HAP-1 (cell line): ENCODE measurements around the gene HIP1R.

Source experiments
- DNase-seq, 2 experiments: peaks; one replicate each; pipeline ENCODE4 v3.0.0-alpha.2; 2016 to 2020; ENCODE audit warnings: low spot score in 2 of 2
- H3K27me3 ChIP-seq: fragments of 250-450 bp; sonication (Bioruptor Pico); 2 replicates; pipeline ENCODE4 v1.5.1; 2020; ENCODE audit warnings: low read depth, mild to moderate bottlenecking, moderate library complexity
- H3K36me3 ChIP-seq: fragments of 250-450 bp; sonication (Bioruptor Pico); replicated peaks from 2 replicates; pipeline ENCODE4 v1.5.1; 2020; ENCODE audit warnings: mild to moderate bottlenecking
- H3K4me1 ChIP-seq: fragments of 250-450 bp; sonication (Bioruptor Pico); 2 replicates; pipeline ENCODE4 v1.5.1; 2020; ENCODE audit warnings: mild to moderate bottlenecking
- H3K4me3 ChIP-seq: fragments of 250-450 bp; sonication (Bioruptor Pico); 2 replicates; pipeline ENCODE4 v1.5.1; 2020; ENCODE audit warnings: mild to moderate bottlenecking, moderate library complexity
- H3K9me3 ChIP-seq: fragments of 250-450 bp; sonication (Bioruptor Pico); 2 replicates; pipeline ENCODE4 v1.5.1; 2020; ENCODE audit warnings: mild to moderate bottlenecking, moderate library complexity
- in situ Hi-C: fragments of 300-500 bp; cut with MboI; formaldehyde crosslinking; loops from 3 replicates; pipeline ENCODE4 v1.14.3; 2020; ENCODE audit warnings: low sequenced_read_pairs, inconsistent platforms, mixed read lengths

Gene HIP1R

DNA sequence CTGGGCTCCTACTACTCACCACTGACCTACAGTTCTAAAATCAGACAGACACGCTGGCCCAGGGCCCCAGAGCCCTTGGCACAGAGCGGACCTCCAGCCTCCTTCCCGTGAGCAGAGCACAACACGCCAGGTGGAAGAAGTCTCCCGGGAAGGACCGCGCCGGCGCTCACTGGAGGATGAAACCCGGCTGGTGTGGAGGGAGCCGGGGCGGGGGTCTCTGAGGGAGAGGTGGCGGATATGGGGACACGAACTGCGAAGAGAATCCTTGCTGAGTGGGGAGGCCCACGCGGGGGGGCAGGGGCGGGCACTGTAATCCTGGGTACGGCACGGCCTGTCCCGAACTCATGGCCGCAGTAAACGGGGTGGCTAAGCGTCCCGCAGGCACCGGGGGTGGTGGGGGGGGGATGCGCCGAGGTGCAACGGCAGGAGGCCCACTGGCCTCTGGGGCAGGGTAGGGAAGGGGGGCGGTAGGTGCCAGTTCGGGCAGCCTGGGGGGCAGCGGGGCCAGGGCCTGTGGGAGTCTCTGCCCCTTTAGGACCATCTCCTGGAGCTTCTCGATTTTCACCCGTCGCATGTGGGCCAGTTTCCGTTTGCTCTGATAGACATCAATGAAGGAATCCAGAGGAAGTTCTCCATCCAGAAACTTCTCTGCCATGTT, 31.8 kb downstream of the HIP1R start:
- H3K36me3 ChIP-seq = peaks cover 76% of the 10 kb centered on the region

DNA sequence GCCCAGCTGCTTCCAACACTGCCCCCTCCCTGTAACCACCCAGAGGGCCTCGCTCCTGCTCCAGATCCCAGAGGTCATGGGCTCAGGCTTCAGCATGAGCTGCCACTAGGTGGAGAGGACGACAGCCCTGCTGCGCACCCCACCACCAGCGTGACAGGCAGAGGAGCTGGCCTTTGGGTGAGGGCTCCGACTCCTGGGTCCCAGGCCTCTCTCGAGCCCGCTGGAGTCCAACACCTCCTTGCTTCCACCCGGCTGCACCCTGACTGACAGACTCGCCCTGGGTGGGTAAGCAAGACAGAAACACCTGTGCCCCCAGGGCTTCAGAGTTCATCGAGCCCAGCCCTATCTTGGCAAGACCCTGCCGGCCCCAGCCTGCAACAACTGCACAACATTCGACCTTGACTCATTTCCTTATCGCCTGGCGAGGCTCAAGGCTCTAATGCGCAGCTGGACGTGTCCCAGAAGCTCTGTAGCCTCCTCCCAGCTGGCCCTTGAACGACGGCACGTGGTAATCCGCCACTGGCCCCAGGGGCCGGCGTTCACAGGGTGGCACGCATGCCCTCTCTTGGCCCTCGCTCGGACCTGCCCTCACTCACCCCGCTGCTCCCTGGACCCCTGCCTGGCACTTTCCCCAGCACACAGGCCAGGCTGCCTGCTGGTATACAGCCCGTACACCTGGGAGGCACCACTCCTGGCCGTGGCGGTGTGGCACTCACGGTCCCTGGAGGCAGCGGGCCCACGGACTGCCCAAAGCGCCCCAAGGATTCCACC, 32.6 kb downstream of the HIP1R start:
- DNase-seq = peak in 1 of 2 experiments; percentile 47
- peaks cover 74% of the 10 kb centered on the region for H3K36me3 ChIP-seq
- H3K27me3 ChIP-seq = no peaks in the 10 kb centered on the region
- in situ Hi-C loops = no loop called here
- no peaks in the 10 kb centered on the region for H3K9me3 ChIP-seq
- peaks cover 16% of the 10 kb centered on the region for H3K4me1 ChIP-seq
- H3K4me3 ChIP-seq = no peak overlapping the region

More for the DNA sequence above, 31.8 kb downstream of the HIP1R start:
- no peak overlapping the region for H3K4me3 ChIP-seq
- H3K4me1 ChIP-seq = peaks cover 10% of the 10 kb centered on the region
- DNase-seq = no peak
- no peaks in the 10 kb centered on the region for H3K27me3 ChIP-seq
- in situ Hi-C loops = no loop called here
- no peaks in the 10 kb centered on the region for H3K9me3 ChIP-seq

GRCh38 chr12:122868471-122869177, 33.4 kb downstream of the HIP1R start:
- Histone ChIP-seq H3K4me1 (peaks cover 23% of the 10 kb centered on the region), H3K27me3 (no peaks in the 10 kb centered on the region), H3K9me3 (no peaks in the 10 kb centered on the region), H3K36me3 (peaks cover 68% of the 10 kb centered on the region), H3K4me3 (no peak overlapping the region)
- in situ Hi-C loops = no loop called here
- no peak for DNase-seq

DNA sequence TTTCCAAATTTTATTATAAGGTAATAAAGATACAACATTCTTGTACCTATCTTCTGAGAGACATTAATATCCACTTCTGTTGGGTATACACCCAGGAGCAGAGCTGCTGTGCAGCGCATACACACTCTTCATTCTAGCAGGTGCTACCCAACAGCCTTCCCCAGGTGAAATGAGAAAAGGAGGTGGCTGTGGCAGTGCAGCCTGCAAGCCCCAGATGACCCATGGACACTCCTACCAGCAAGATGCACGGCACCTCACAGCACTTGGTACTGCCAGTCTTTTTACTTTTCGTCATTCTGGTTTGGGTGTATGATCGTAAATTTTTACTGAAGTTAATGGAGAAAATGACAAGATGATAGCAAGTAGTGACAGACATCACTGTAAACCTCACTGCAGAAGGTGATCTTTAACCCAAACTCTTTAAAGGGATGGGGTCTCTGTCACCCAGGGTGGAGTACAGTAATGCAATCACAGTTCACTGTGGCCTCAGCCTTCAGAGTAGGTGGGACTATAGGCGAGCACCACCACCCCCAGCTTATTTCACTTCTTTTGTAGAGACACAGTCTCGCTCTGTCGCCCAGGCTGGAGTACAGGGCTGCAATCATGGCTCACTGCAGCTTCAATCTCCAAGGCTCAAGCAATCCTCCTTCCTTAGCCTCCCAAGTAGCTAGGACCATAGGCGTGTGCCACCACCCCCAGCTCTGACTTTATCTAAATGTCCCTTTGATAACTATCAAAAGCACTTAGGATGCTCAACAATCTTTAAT, 34.1 kb downstream of the HIP1R start:
- in situ Hi-C loops = no loop called here
- Histone ChIP-seq H3K9me3 (no peaks in the 10 kb centered on the region), H3K4me1 (peaks cover 31% of the 10 kb centered on the region), H3K27me3 (no peaks in the 10 kb centered on the region), H3K4me3 (no peak overlapping the region), H3K36me3 (peaks cover 65% of the 10 kb centered on the region)
- DNase-seq = no peak

- in situ Hi-C loops = no loop called here
- DNase-seq = no peak
- Histone ChIP-seq H3K36me3 (peaks cover 58% of the 10 kb centered on the region), H3K27me3 (no peaks in the 10 kb centered on the region), H3K4me1 (peaks cover 38% of the 10 kb centered on the region), H3K9me3 (no peaks in the 10 kb centered on the region), H3K4me3 (no peak overlapping the region)
Observed at GRCh38 chr12:122870163-122870842, 35.0 kb downstream of the HIP1R start.

- Histone ChIP-seq H3K27me3 (no peaks in the 10 kb centered on the region), H3K36me3 (peaks cover 50% of the 10 kb centered on the region), H3K4me1 (peaks cover 46% of the 10 kb centered on the region), H3K4me3 (peak overlapping the region; percentile 15; the same call in 1 of the 2 replicates), H3K9me3 (no peaks in the 10 kb centered on the region)
- in situ Hi-C loops = no loop called here
- DNase-seq = no peak
Observed at GRCh38 chr12:122870867-122871664, 35.8 kb downstream of the HIP1R start.

- H3K4me3 ChIP-seq = peak overlapping the region; percentile 15
- H3K27me3 ChIP-seq = no peaks in the 10 kb centered on the region
- H3K36me3 ChIP-seq = peaks cover 41% of the 10 kb centered on the region
- peak; percentile 94 to 100 for DNase-seq
- no peaks in the 10 kb centered on the region for H3K9me3 ChIP-seq
- in situ Hi-C loops = no loop called here
- peaks cover 52% of the 10 kb centered on the region for H3K4me1 ChIP-seq
Observed at GRCh38 chr12:122871851-122872780, 36.9 kb downstream of the HIP1R start.

GRCh38 chr12:122872815-122873361, 37.6 kb downstream of the HIP1R start:
- Histone ChIP-seq H3K27me3 (no peaks in the 10 kb centered on the region), H3K4me3 (peak overlapping the region; percentile 2), H3K36me3 (peaks cover 35% of the 10 kb centered on the region), H3K4me1 (peaks cover 60% of the 10 kb centered on the region), H3K9me3 (no peaks in the 10 kb centered on the region)
- in situ Hi-C loops = no loop called here
- no peak for DNase-seq

DNA sequence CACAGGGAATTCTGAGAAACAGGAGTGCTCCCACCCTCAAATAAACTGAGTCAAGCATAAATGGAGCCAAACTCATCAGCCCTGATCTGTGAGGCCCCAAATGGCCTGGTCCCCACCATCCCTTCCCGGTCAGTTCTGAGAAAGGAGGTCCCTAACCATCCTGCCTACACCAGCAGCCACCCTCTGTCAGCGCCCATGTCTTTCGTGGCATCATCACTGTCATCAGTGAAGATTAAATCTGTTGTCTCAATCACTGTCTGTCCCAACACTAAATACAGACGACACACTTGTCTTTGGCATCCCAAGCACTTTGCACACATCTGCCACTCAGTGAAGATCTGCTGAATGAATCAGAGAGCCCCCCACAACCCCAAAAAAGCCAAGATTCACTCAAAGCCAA, 38.3 kb downstream of the HIP1R start:
- Histone ChIP-seq H3K9me3 (no peaks in the 10 kb centered on the region), H3K36me3 (peaks cover 28% of the 10 kb centered on the region), H3K4me1 (peaks cover 62% of the 10 kb centered on the region), H3K27me3 (no peaks in the 10 kb centered on the region), H3K4me3 (no peak overlapping the region)
- in situ Hi-C loops = no loop called here
- no peak for DNase-seq

DNA sequence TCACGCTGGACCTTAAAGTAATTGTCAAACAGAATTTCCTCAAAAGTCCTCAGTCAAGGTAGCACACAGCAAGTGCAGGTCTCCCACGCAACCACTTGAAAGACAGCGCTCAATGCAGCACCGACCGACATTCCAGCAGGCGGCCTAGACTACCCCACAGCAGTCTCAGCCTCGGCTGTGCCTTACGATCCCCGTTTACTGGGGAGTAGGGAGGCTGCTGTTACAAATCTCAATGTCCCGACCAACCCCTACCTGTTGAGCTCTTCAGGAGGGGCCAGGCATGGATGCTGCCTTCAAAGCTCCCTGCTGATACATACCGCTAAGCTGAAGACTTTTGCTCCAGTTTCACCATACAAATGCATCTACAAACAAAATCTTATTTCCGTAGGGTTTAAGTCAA, 38.8 kb downstream of the HIP1R start:
- H3K4me1 ChIP-seq = peaks cover 62% of the 10 kb centered on the region
- peaks cover 23% of the 10 kb centered on the region for H3K36me3 ChIP-seq
- no peaks in the 10 kb centered on the region for H3K27me3 ChIP-seq
- in situ Hi-C loops = no loop called here
- no peaks in the 10 kb centered on the region for H3K9me3 ChIP-seq
- no peak overlapping the region for H3K4me3 ChIP-seq
- DNase-seq = peak in 1 of 2 experiments; percentile 66

DNA sequence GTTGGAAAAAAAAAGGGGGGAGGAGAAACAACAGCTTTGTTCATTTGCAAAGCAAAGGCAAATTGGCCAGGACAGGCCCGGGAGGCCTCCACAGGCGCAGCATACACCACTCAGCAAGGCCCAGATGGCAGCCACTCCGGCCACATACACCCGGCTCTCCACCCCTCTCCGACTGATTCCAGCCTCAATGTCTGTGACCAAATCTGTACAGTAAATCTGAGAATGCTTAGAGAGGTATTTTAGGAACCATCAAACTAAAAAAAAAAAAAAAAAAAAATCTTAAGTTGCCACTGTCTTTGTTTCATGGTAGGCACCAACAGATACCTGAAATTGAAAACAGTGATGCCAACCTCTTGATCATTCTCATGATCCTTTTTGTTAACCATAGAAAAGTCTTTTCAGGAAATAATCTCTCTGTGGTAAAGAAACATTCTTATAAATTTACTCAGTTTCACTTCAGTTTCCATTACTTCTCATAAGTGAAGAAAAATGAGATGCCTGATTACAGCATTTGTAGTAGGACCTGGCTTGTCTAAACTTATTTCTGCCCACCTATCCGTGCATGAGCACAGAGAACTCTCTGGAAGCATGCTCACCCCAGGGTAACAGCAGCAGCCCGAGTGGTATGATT, 40.4 kb downstream of the HIP1R start:
- peaks cover 65% of the 10 kb centered on the region for H3K4me1 ChIP-seq
- peak; percentile 67 to 74 for DNase-seq
- in situ Hi-C loops = no loop called here
- peaks cover 10% of the 10 kb centered on the region for H3K36me3 ChIP-seq
- no peaks in the 10 kb centered on the region for H3K9me3 ChIP-seq
- H3K4me3 ChIP-seq = no peak overlapping the region
- H3K27me3 ChIP-seq = no peaks in the 10 kb centered on the region
